Measurements from ENCODE around the gene IPO13. TPM values are rescaled to one million over a fixed set of nuclear protein-coding genes. Genes with fewer than 3 reads are reported as not detected.
A peak's percentile ranks its signal among the peaks of the same experiment; 100 is the strongest.

The IPO13 gene
- total and polyA plus RNA-seq, 10 of the 15 experiments (the other 5 are each of a cell fraction or from before 2014, with no cell fraction given) = 7.1 to 26.6 (median 15.9) TPM

GRCh38 chr1:43994794-43995790 lies 48.3 kb downstream of the IPO13 start:
- intact Hi-C loops (cut with micrococcal nuclease; ENCODE audit: unreplicated experiment) (loop anchor here (5.0 kb wide), 1 partner anchor 37 kb away; the partner anchor contains the start of gene SLC6A9), in situ Hi-C loops (cut with MboI) (no loop called here)
- peaks cover 17% of the 10 kb centered on the region for H3K4me1 ChIP-seq (ENCODE audit: control insufficient read depth, insufficient read depth, low read length)
- ChIA-PET CTCF (interaction anchor here (1.0 to 4.6 kb wide), 5 partner anchors 10 to 60 kb away, joined by 3 to 25 read pairs (median 5); no protein-coding TSS in a partner anchor), POLR2A (no interaction called here), RAD21 (ENCODE audit: unreplicated experiment) (no interaction called here), SMC1A (ENCODE audit: uncharacterized antibody, unreplicated experiment) (interaction anchor here (1.6 kb wide), 1 partner anchor 10 kb away, joined by 8 read pairs; no protein-coding TSS in a partner anchor)
- BruUV-seq (replicated peaks) = no TSS peak
- ATAC-seq = peak; percentile 48
- no peaks in the 10 kb centered on the region for H3K36me3 ChIP-seq (ENCODE audit: control insufficient read depth in 2 of 2, insufficient read depth in 2 of 2, low read length in 1 of 2)
- no peak overlapping the region for H3K27ac ChIP-seq (ENCODE audit: control insufficient read depth, insufficient read depth)
- no peak for DNase-seq (ENCODE audit: low read depth, low spot score)
- no peak for FAIRE-seq
- H3K9ac ChIP-seq (ENCODE audit: control insufficient read depth, insufficient read depth, low read length) = no peak overlapping the region
- H2AFZ ChIP-seq (ENCODE audit: control insufficient read depth, low read depth, low read length) = no peak overlapping the region
- no peaks in the 10 kb centered on the region for H3K79me2 ChIP-seq (ENCODE audit: control insufficient read depth, insufficient read depth, low read length)
- no peak overlapping the region for H3K4me2 ChIP-seq (ENCODE audit: control insufficient read depth, insufficient read depth)
- no peaks in the 10 kb centered on the region for H4K20me1 ChIP-seq (ENCODE audit: control insufficient read depth, insufficient read depth)
- H3K27me3 ChIP-seq (replicated peaks in 1 of 2; ENCODE audit: control insufficient read depth in 2 of 2, insufficient read depth in 2 of 2, low read length in 1 of 2) = no peaks in the 10 kb centered on the region
- no peaks in the 10 kb centered on the region for H3K9me3 ChIP-seq (replicated peaks; ENCODE audit: control insufficient read depth, insufficient read depth, low read length)
- H3K4me3 ChIP-seq = no peak overlapping the region
- TF ChIP-seq RAD21 (IDR thresholded peaks at IDR 0.05; ENCODE audit: insufficient read depth, low read depth, low read length) (peak; percentile 32; the same call in 1 of the 2 replicates), CTCF (IDR thresholded peaks at IDR 0.05 in 2 of 3, conservative IDR thresholded peaks at IDR 0.05 in 1 of 3; ENCODE audit: control insufficient read depth in 2 of 3, extremely low read depth in 1 of 3, insufficient read depth in 1 of 3, low read depth in 3 of 3, low read length in 3 of 3) (peak; percentile 30 to 48 (median 37); a peak in 3 of 6 replicates), MTA2 (IDR thresholded peaks at IDR 0.05; ENCODE audit: low read depth) (no peak), SMC3 (IDR thresholded peaks at IDR 0.05; ENCODE audit: borderline replicate concordance, low read length) (0 out of 2 replicates have a peak, but pooled peaks have one; percentile 24), RELB (IDR thresholded peaks at IDR 0.05; ENCODE audit: low read depth) (no peak)
- TF ChIP-seq, protein P1, sequence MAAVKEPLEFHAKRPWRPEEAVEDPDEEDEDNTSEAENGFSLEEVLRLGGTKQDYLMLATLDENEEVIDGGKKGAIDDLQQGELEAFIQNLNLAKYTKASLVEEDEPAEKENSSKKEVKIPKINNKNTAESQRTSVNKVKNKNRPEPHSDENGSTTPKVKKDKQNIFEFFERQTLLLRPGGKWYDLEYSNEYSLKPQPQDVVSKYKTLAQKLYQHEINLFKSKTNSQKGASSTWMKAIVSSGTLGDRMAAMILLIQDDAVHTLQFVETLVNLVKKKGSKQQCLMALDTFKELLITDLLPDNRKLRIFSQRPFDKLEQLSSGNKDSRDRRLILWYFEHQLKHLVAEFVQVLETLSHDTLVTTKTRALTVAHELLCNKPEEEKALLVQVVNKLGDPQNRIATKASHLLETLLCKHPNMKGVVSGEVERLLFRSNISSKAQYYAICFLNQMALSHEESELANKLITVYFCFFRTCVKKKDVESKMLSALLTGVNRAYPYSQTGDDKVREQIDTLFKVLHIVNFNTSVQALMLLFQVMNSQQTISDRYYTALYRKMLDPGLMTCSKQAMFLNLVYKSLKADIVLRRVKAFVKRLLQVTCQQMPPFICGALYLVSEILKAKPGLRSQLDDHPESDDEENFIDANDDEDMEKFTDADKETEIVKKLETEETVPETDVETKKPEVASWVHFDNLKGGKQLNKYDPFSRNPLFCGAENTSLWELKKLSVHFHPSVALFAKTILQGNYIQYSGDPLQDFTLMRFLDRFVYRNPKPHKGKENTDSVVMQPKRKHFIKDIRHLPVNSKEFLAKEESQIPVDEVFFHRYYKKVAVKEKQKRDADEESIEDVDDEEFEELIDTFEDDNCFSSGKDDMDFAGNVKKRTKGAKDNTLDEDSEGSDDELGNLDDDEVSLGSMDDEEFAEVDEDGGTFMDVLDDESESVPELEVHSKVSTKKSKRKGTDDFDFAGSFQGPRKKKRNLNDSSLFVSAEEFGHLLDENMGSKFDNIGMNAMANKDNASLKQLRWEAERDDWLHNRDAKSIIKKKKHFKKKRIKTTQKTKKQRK (IDR thresholded peaks at IDR 0.05; ENCODE audit: low read depth, low read length) = no peak
- TF ChIP-seq, protein P2, sequence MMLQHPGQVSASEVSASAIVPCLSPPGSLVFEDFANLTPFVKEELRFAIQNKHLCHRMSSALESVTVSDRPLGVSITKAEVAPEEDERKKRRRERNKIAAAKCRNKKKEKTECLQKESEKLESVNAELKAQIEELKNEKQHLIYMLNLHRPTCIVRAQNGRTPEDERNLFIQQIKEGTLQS (IDR thresholded peaks at IDR 0.05; ENCODE audit: borderline replicate concordance, extremely low read depth, low read depth, low read length) = no peak
- 57% methylated on average over 13 of the region's 15 CpGs for WGBS (ENCODE audit: insufficient coverage, insufficient replicate concordance, low lambda C conversion rate, missing lambda C conversion rate)

Measured in GM12878 (cell line).